ENCODE measurements around the gene RANBP3L.

The RANBP3L gene

DNA sequence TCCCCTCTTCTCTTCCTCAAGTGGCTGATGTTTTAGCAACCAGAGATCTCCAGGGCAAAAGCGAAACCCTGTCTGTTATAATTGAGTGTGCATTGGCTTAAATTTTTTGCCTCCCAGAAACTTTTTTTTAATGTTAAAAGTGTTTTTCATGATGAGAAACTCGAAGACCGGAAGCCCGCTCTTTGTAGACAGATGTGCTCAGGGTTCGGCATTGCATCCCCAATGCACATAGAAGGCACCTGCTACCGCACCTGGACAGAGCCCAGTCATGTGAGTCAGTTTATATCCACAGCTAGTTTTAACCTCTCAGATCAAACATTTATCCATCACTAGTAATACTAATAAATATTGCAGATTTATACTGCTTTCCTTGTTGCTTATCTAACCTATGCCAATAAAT, 40.5 kb downstream of the RANBP3L start:
- ATAC-seq, result no peak
- TF ChIP-seq ISL1 (CRISPR knock-in tag; IDR thresholded peaks at IDR 0.05) (no peak), ESRRG (CRISPR knock-in tag; IDR thresholded peaks at IDR 0.05) (no peak), TOX (CRISPR knock-in tag; IDR thresholded peaks at IDR 0.05; ENCODE audit: borderline replicate concordance) (no peak), OSR1 (CRISPR knock-in tag; IDR thresholded peaks at IDR 0.05) (no peak), TCF4 (CRISPR knock-in tag; IDR thresholded peaks at IDR 0.05; ENCODE audit: borderline replicate concordance) (no peak), BACH2 (CRISPR knock-in tag; IDR thresholded peaks at IDR 0.05; ENCODE audit: borderline replicate concordance) (no peak), CSDC2 (CRISPR knock-in tag; IDR thresholded peaks at IDR 0.05) (no peak), ZNF565 (CRISPR knock-in tag; conservative IDR thresholded peaks at IDR 0.05; ENCODE audit: low read depth) (no peak)
- TF ChIP-seq, protein P1, sequence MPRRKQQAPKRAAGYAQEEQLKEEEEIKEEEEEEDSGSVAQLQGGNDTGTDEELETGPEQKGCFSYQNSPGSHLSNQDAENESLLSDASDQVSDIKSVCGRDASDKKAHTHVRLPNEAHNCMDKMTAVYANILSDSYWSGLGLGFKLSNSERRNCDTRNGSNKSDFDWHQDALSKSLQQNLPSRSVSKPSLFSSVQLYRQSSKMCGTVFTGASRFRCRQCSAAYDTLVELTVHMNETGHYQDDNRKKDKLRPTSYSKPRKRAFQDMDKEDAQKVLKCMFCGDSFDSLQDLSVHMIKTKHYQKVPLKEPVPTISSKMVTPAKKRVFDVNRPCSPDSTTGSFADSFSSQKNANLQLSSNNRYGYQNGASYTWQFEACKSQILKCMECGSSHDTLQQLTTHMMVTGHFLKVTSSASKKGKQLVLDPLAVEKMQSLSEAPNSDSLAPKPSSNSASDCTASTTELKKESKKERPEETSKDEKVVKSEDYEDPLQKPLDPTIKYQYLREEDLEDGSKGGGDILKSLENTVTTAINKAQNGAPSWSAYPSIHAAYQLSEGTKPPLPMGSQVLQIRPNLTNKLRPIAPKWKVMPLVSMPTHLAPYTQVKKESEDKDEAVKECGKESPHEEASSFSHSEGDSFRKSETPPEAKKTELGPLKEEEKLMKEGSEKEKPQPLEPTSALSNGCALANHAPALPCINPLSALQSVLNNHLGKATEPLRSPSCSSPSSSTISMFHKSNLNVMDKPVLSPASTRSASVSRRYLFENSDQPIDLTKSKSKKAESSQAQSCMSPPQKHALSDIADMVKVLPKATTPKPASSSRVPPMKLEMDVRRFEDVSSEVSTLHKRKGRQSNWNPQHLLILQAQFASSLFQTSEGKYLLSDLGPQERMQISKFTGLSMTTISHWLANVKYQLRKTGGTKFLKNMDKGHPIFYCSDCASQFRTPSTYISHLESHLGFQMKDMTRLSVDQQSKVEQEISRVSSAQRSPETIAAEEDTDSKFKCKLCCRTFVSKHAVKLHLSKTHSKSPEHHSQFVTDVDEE (CRISPR knock-in tag; IDR thresholded peaks at IDR 0.05), result no peak
- TF ChIP-seq, protein P2, sequence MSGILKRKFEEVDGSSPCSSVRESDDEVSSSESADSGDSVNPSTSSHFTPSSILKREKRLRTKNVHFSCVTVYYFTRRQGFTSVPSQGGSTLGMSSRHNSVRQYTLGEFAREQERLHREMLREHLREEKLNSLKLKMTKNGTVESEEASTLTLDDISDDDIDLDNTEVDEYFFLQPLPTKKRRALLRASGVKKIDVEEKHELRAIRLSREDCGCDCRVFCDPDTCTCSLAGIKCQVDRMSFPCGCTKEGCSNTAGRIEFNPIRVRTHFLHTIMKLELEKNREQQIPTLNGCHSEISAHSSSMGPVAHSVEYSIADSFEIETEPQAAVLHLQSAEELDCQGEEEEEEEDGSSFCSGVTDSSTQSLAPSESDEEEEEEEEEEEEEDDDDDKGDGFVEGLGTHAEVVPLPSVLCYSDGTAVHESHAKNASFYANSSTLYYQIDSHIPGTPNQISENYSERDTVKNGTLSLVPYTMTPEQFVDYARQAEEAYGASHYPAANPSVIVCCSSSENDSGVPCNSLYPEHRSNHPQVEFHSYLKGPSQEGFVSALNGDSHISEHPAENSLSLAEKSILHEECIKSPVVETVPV (CRISPR knock-in tag; IDR thresholded peaks at IDR 0.05), result no peak
- TF ChIP-seq, protein P3, sequence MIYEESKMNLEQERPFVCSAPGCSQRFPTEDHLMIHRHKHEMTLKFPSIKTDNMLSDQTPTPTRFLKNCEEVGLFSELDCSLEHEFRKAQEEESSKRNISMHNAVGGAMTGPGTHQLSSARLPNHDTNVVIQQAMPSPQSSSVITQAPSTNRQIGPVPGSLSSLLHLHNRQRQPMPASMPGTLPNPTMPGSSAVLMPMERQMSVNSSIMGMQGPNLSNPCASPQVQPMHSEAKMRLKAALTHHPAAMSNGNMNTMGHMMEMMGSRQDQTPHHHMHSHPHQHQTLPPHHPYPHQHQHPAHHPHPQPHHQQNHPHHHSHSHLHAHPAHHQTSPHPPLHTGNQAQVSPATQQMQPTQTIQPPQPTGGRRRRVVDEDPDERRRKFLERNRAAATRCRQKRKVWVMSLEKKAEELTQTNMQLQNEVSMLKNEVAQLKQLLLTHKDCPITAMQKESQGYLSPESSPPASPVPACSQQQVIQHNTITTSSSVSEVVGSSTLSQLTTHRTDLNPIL (CRISPR knock-in tag; IDR thresholded peaks at IDR 0.05; ENCODE audit: low read depth), result no peak
- TF ChIP-seq, protein P4, sequence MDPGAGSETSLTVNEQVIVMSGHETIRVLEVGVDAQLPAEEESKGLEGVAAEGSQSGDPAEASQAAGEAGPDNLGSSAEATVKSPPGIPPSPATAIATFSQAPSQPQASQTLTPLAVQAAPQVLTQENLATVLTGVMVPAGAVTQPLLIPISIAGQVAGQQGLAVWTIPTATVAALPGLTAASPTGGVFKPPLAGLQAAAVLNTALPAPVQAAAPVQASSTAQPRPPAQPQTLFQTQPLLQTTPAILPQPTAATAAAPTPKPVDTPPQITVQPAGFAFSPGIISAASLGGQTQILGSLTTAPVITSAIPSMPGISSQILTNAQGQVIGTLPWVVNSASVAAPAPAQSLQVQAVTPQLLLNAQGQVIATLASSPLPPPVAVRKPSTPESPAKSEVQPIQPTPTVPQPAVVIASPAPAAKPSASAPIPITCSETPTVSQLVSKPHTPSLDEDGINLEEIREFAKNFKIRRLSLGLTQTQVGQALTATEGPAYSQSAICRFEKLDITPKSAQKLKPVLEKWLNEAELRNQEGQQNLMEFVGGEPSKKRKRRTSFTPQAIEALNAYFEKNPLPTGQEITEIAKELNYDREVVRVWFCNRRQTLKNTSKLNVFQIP (CRISPR knock-in tag; IDR thresholded peaks at IDR 0.05; ENCODE audit: borderline replicate concordance, low read depth), result no peak

DNA sequence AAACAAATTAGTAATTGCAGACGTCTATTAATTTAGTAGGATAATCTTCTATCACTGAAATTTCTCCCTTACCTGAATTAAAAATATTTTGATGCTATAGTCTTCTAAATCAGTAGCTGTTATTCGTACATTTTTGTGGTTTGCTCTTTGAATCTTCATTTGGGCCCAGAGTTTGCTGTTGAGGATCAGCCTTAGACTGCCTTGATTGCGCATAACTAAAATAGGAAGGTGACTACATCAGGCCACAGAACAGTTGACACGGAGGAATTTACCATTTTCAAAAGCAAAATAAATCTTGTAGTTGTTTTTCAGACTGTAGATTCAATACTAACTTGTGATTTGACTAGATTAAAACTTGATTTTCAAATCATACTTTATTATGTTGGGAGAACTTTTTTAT, 48.1 kb downstream of the RANBP3L start:
- ATAC-seq, result no peak
- TF ChIP-seq CSDC2 (CRISPR knock-in tag; IDR thresholded peaks at IDR 0.05) (no peak), ZFP30 (CRISPR knock-in tag; IDR thresholded peaks at IDR 0.05) (no peak), GLIS3 (CRISPR knock-in tag; IDR thresholded peaks at IDR 0.05) (no peak), TCF4 (CRISPR knock-in tag; IDR thresholded peaks at IDR 0.05; ENCODE audit: borderline replicate concordance) (no peak), ZC3H10 (CRISPR knock-in tag; IDR thresholded peaks at IDR 0.05) (no peak), BACH2 (CRISPR knock-in tag; IDR thresholded peaks at IDR 0.05; ENCODE audit: borderline replicate concordance) (no peak), TOX (CRISPR knock-in tag; IDR thresholded peaks at IDR 0.05; ENCODE audit: borderline replicate concordance) (no peak), PPARA (CRISPR knock-in tag; IDR thresholded peaks at IDR 0.05; ENCODE audit: borderline replicate concordance) (no peak), ZFP3 (CRISPR knock-in tag; IDR thresholded peaks at IDR 0.05) (no peak), OSR1 (CRISPR knock-in tag; IDR thresholded peaks at IDR 0.05) (no peak), RARB (CRISPR knock-in tag; IDR thresholded peaks at IDR 0.05) (no peak), ESRRG (CRISPR knock-in tag; IDR thresholded peaks at IDR 0.05) (no peak), ARNTL (CRISPR knock-in tag; IDR thresholded peaks at IDR 0.05; ENCODE audit: borderline replicate concordance, low read depth) (no peak), ZNF8 (CRISPR knock-in tag; IDR thresholded peaks at IDR 0.05) (no peak)
- TF ChIP-seq, protein P4 (CRISPR knock-in tag; IDR thresholded peaks at IDR 0.05; ENCODE audit: borderline replicate concordance, low read depth), result no peak
- TF ChIP-seq, protein P1 (CRISPR knock-in tag; IDR thresholded peaks at IDR 0.05), result no peak
- TF ChIP-seq, protein P3 (CRISPR knock-in tag; IDR thresholded peaks at IDR 0.05; ENCODE audit: low read depth), result no peak
- TF ChIP-seq, protein P5, sequence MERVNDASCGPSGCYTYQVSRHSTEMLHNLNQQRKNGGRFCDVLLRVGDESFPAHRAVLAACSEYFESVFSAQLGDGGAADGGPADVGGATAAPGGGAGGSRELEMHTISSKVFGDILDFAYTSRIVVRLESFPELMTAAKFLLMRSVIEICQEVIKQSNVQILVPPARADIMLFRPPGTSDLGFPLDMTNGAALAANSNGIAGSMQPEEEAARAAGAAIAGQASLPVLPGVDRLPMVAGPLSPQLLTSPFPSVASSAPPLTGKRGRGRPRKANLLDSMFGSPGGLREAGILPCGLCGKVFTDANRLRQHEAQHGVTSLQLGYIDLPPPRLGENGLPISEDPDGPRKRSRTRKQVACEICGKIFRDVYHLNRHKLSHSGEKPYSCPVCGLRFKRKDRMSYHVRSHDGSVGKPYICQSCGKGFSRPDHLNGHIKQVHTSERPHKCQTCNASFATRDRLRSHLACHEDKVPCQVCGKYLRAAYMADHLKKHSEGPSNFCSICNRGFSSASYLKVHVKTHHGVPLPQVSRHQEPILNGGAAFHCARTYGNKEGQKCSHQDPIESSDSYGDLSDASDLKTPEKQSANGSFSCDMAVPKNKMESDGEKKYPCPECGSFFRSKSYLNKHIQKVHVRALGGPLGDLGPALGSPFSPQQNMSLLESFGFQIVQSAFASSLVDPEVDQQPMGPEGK (CRISPR knock-in tag; IDR thresholded peaks at IDR 0.05; ENCODE audit: borderline replicate concordance), result no peak
- TF ChIP-seq, protein P2 (CRISPR knock-in tag; IDR thresholded peaks at IDR 0.05), result no peak
